Mesenchymal stem cell (in vitro differentiated cells and primary cell): ENCODE data around the gene SLC35B2.

Experiments used
- DNase-seq: peaks from one replicate; pipeline ENCODE4 v3.0.0-alpha.2; 2013
- H2AFZ ChIP-seq: one replicate; pipeline ENCODE4 v1.6.1; 2013; ENCODE audit warnings: low read depth, mild to moderate bottlenecking, control low read depth, inconsistent platforms, low read length, moderate library complexity
- H2AK5ac ChIP-seq: 2 replicates; pipeline ENCODE4 v1.6.1; 2013; ENCODE audit warnings: low read length, moderate library complexity, mild to moderate bottlenecking, inconsistent platforms; ENCODE audit not compliant: severe bottlenecking
- H2BK120ac ChIP-seq: one replicate; pipeline ENCODE4 v1.6.1; 2013; ENCODE audit warnings: low read depth, mild to moderate bottlenecking, inconsistent platforms, low read length, moderate library complexity
- H2BK12ac ChIP-seq, 2 experiments: one replicate each; pipeline ENCODE4 v1.6.1; 2013; ENCODE audit warnings: inconsistent platforms in 2 of 2, low read length in 2 of 2, mild to moderate bottlenecking in 2 of 2, moderate library complexity in 2 of 2, control low read depth in 1 of 2
- H2BK15ac ChIP-seq: one replicate; pipeline ENCODE4 v1.6.1; 2013; ENCODE audit warnings: mild to moderate bottlenecking, low read depth, inconsistent platforms; ENCODE audit not compliant: poor library complexity, severe bottlenecking
- H2BK5ac ChIP-seq: 2 replicates; pipeline ENCODE4 v1.6.1; 2013; ENCODE audit warnings: low read depth, mild to moderate bottlenecking, low read length, control low read depth, inconsistent platforms; ENCODE audit not compliant: poor library complexity, severe bottlenecking
- H3K14ac ChIP-seq, 2 experiments: one replicate each; pipeline ENCODE4 v1.6.1; 2013; ENCODE audit warnings: inconsistent platforms in 2 of 2, low read length in 2 of 2, control low read depth in 1 of 2, mild to moderate bottlenecking in 1 of 2, moderate library complexity in 1 of 2
- H3K18ac ChIP-seq, 2 experiments: one replicate each; pipeline ENCODE4 v1.6.1; 2013; ENCODE audit warnings: inconsistent platforms in 2 of 2, low read length in 2 of 2, control low read depth in 1 of 2, low read depth in 1 of 2, mild to moderate bottlenecking in 1 of 2
- H3K23ac ChIP-seq, 2 experiments: one replicate each; pipeline ENCODE4 v1.6.1; 2013; ENCODE audit warnings: inconsistent platforms in 2 of 2, low read length in 2 of 2, mild to moderate bottlenecking in 2 of 2, moderate library complexity in 2 of 2, control low read depth in 1 of 2
- H3K27ac ChIP-seq: 2 replicates; pipeline ENCODE4 v1.5.1; 2013; ENCODE audit warnings: mild to moderate bottlenecking, moderate library complexity, low read length, control low read depth, inconsistent platforms; ENCODE audit not compliant: poor library complexity, severe bottlenecking
- H3K27me3 ChIP-seq, 2 experiments: 2 replicates each; pipeline versions ENCODE4 v1.6.1 to v1.7.0; 2013; ENCODE audit warnings: low read length in 2 of 2, mild to moderate bottlenecking in 2 of 2, moderate library complexity in 2 of 2, control low read depth in 1 of 2, inconsistent platforms in 1 of 2; ENCODE audit not compliant: control insufficient read depth in 1 of 2, insufficient read depth in 1 of 2
- H3K36me3 ChIP-seq, 2 experiments: 2 replicates each; pipeline versions ENCODE4 v1.6.1 to v1.7.0; 2013; ENCODE audit warnings: low read length in 2 of 2, control low read depth in 1 of 2, inconsistent platforms in 1 of 2, low read depth in 1 of 2, mild to moderate bottlenecking in 1 of 2; ENCODE audit not compliant: insufficient read depth in 2 of 2, control insufficient read depth in 1 of 2
- H3K4ac ChIP-seq, 2 experiments: one replicate each; pipeline ENCODE4 v1.6.1; 2013; ENCODE audit warnings: inconsistent platforms in 2 of 2, low read length in 2 of 2, mild to moderate bottlenecking in 2 of 2, moderate library complexity in 2 of 2, control low read depth in 1 of 2, low read depth in 1 of 2
- H3K4me1 ChIP-seq: 2 replicates; pipeline ENCODE4 v1.6.1; 2013; ENCODE audit warnings: low read depth, low read length, control low read depth; ENCODE audit not compliant: control insufficient read depth, insufficient read depth
- H3K4me2 ChIP-seq: 2 replicates; pipeline ENCODE4 v1.6.1; 2013; ENCODE audit warnings: low read length, mild to moderate bottlenecking, inconsistent platforms; ENCODE audit not compliant: poor library complexity, severe bottlenecking
- H3K4me3 ChIP-seq, 2 experiments: 2 replicates each; pipeline versions ENCODE4 v1.5.1 to v1.7.0; 2013; ENCODE audit warnings: low read length in 2 of 2, mild to moderate bottlenecking in 2 of 2, control low read depth in 1 of 2, low read depth in 1 of 2; ENCODE audit not compliant: insufficient read depth in 1 of 2
- H3K79me1 ChIP-seq: replicated peaks from 2 replicates; pipeline ENCODE4 v1.6.1; 2013; ENCODE audit warnings: mild to moderate bottlenecking, control low read depth, low read length, inconsistent platforms; ENCODE audit not compliant: poor library complexity, severe bottlenecking
- H3K9ac ChIP-seq: 2 replicates; pipeline ENCODE4 v1.7.0; 2013; ENCODE audit warnings: mild to moderate bottlenecking, low read length, moderate library complexity
- H3K9me3 ChIP-seq: 2 replicates; pipeline ENCODE4 v1.7.0; 2013; ENCODE audit warnings: mild to moderate bottlenecking, low read length; ENCODE audit not compliant: control insufficient read depth
- H4K8ac ChIP-seq: one replicate; pipeline ENCODE4 v1.6.1; 2013; ENCODE audit warnings: inconsistent platforms, mild to moderate bottlenecking, low read length, moderate library complexity
- H4K91ac ChIP-seq: one replicate; pipeline ENCODE4 v1.6.1; 2013; ENCODE audit warnings: mild to moderate bottlenecking, low read length, inconsistent platforms
- WGBS: methylation state at CpG from one replicate; pipeline ENCODE4 v1.1.7; 2013; ENCODE audit warnings: mixed read lengths; 5-methylcytosine and 5-hydroxymethylcytosine counted together

Gene SLC35B2

GRCh38 chr6:44250718-44251123 lies 6.6 kb downstream of the SLC35B2 start:
- H2AK5ac ChIP-seq, result no peak overlapping the region
- H2BK5ac ChIP-seq, result no peak overlapping the region
- H3K79me1 ChIP-seq, result peaks cover 2% of the 10 kb centered on the region
- WGBS, result 100% methylated on average over 3 of the region's 3 CpGs
- H3K4me3 ChIP-seq, result no peak overlapping the region
- no peaks in the 10 kb centered on the region for H3K9me3 ChIP-seq
- H3K4me1 ChIP-seq, result peaks cover 23% of the 10 kb centered on the region
- H4K91ac ChIP-seq, result no peak overlapping the region
- no peak overlapping the region for H3K9ac ChIP-seq
- peaks cover 44 to 73% of the 10 kb centered on the region in 2 experiments for H3K36me3 ChIP-seq
- no peak overlapping the region for H4K8ac ChIP-seq
- no peak overlapping the region for H3K4ac ChIP-seq
- no peak overlapping the region for H2BK12ac ChIP-seq
- H3K4me2 ChIP-seq, result no peak overlapping the region
- no peaks in the 10 kb centered on the region for H3K27me3 ChIP-seq
- no peak overlapping the region for H3K23ac ChIP-seq
- no peak overlapping the region for H2AFZ ChIP-seq
- DNase-seq, result no peak
- no peak overlapping the region for H2BK120ac ChIP-seq
- H3K18ac ChIP-seq, result no peak overlapping the region
- H2BK15ac ChIP-seq, result no peak overlapping the region
- H3K14ac ChIP-seq, result no peak overlapping the region
- no peak overlapping the region for H3K27ac ChIP-seq

DNA sequence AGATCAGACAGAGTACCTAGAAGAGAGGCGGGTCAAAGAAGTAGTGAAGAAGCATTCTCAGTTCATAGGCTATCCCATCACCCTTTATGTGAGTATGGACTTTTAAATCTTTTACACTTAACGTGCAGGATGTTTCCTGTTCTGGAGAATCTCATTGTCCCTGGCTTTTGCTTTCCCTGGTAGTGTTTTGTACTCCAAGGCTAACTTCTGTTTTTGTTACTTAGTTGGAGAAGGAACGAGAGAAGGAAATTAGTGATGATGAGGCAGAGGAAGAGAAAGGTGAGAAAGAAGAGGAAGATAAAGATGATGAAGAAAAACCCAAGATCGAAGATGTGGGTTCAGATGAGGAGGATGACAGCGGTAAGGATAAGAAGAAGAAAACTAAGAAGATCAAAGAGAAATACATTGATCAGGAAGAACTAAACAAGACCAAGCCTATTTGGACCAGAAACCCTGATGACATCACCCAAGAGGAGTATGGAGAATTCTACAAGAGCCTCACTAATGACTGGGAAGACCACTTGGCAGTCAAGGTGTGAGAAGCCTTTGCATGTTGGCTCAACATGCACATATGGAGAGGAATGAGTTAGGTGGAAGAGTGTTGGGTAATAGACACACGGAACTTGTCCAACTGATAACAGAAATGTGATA lies 7.1 kb downstream of the SLC35B2 start:
- H3K14ac ChIP-seq, result no peak overlapping the region
- no peak overlapping the region for H2BK12ac ChIP-seq
- no peak for DNase-seq
- H2BK5ac ChIP-seq, result no peak overlapping the region
- 81% methylated on average over 2 of the region's 6 CpGs for WGBS
- H2AK5ac ChIP-seq, result no peak overlapping the region
- no peak overlapping the region for H3K18ac ChIP-seq
- H4K8ac ChIP-seq, result no peak overlapping the region
- H3K4me1 ChIP-seq, result peaks cover 22% of the 10 kb centered on the region
- no peak overlapping the region for H3K4me2 ChIP-seq
- peaks cover 2% of the 10 kb centered on the region for H3K79me1 ChIP-seq
- H3K36me3 ChIP-seq, result peaks cover 41 to 68% of the 10 kb centered on the region in 2 experiments
- H4K91ac ChIP-seq, result no peak overlapping the region
- no peak overlapping the region for H3K4me3 ChIP-seq
- no peaks in the 10 kb centered on the region for H3K27me3 ChIP-seq
- no peaks in the 10 kb centered on the region for H3K9me3 ChIP-seq
- no peak overlapping the region for H2AFZ ChIP-seq
- H3K4ac ChIP-seq, result no peak overlapping the region
- H2BK120ac ChIP-seq, result no peak overlapping the region
- H3K23ac ChIP-seq, result no peak overlapping the region
- H3K9ac ChIP-seq, result no peak overlapping the region
- H2BK15ac ChIP-seq, result no peak overlapping the region
- no peak overlapping the region for H3K27ac ChIP-seq

DNA sequence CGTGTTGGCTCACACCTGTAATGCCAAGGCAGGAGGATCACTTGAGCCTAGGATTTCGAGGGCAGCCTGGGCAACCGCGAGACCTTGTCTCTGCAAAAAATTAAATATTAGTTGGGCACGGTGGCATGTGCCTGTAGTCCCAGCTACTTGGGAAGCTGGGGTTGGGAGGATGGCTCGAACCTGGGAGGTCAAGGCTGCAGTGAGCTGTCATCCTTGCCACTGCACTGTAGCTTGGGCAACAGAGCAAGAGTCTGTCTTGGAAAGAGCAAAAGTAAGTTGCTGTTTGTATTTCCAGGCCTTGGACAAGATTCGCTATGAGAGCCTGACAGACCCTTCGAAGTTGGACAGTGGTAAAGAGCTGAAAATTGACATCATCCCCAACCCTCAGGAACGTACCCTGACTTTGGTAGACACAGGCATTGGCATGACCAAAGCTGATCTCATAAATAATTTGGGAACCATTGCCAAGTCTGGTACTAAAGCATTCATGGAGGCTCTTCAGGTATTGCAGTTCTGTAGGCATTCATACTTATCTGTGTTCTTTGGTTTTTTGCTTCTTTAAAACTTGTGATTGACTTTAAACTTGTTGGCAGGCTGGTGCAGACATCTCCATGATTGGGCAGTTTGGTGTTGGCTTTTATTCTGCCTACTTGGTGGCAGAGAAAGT lies 8.1 kb downstream of the SLC35B2 start:
- Histone ChIP-seq H3K9me3 (no peaks in the 10 kb centered on the region), H2BK120ac (no peak overlapping the region), H2BK15ac (no peak overlapping the region), H2BK5ac (no peak overlapping the region), H3K27ac (no peak overlapping the region), H3K14ac (no peak overlapping the region), H2AK5ac (no peak overlapping the region), H2BK12ac (no peak overlapping the region), H4K8ac (no peak overlapping the region), H3K4ac (no peak overlapping the region), H4K91ac (no peak overlapping the region), H3K4me2 (peak overlapping the region; percentile 73), H3K18ac (no peak overlapping the region), H3K9ac (peak overlapping the region; percentile 94), H3K4me1 (peaks cover 15% of the 10 kb centered on the region), H3K36me3 (peaks cover 31 to 58% of the 10 kb centered on the region in 2 experiments), H3K27me3 (no peaks in the 10 kb centered on the region), H3K4me3 (peak overlapping the region; percentile 14 to 87), H3K23ac (peak overlapping the region in 1 of 2 experiments; percentile 23), H2AFZ (no peak overlapping the region), H3K79me1 (peaks cover 2% of the 10 kb centered on the region)
- no peak for DNase-seq
- 94% methylated on average over 9 of the region's 9 CpGs for WGBS

GRCh38 chr6:44248579-44248978 lies 8.7 kb downstream of the SLC35B2 start:
- H2AK5ac ChIP-seq, result no peak overlapping the region
- H2BK120ac ChIP-seq, result no peak overlapping the region
- WGBS, result 58% methylated on average over 1 of the region's 1 CpG
- H2BK15ac ChIP-seq, result no peak overlapping the region
- H3K9ac ChIP-seq, result peak overlapping the region; percentile 94
- H3K27ac ChIP-seq, result no peak overlapping the region
- H3K4me2 ChIP-seq, result peak overlapping the region; percentile 73
- no peak overlapping the region for H2BK12ac ChIP-seq
- H2BK5ac ChIP-seq, result no peak overlapping the region
- H3K18ac ChIP-seq, result no peak overlapping the region
- no peak overlapping the region for H3K23ac ChIP-seq
- peaks cover 2% of the 10 kb centered on the region for H3K79me1 ChIP-seq
- peaks cover 28 to 52% of the 10 kb centered on the region in 2 experiments for H3K36me3 ChIP-seq
- H4K8ac ChIP-seq, result no peak overlapping the region
- no peaks in the 10 kb centered on the region for H3K9me3 ChIP-seq
- H4K91ac ChIP-seq, result no peak overlapping the region
- H3K4ac ChIP-seq, result no peak overlapping the region
- H3K14ac ChIP-seq, result no peak overlapping the region
- H3K27me3 ChIP-seq, result no peaks in the 10 kb centered on the region
- H3K4me3 ChIP-seq, result peak overlapping the region in 1 of 2 experiments; percentile 87
- peaks cover 13% of the 10 kb centered on the region for H3K4me1 ChIP-seq
- no peak overlapping the region for H2AFZ ChIP-seq
- DNase-seq, result no peak
